A673 (cell line): ENCODE results near the gene TECR.

Experiments used
- EZH2 ChIP-seq: fragments of 200-600 bp; sonication (generic); IDR thresholded peaks from 2 replicates; pipeline ENCODE4 v1.6.1; 2017; ENCODE audit warnings: borderline replicate concordance, low read depth, mild to moderate bottlenecking, mixed read lengths, antibody characterized with exemption, low read length; ENCODE audit not compliant: poor library complexity, severe bottlenecking
- TF ChIP-seq, protein P1 (sequence below): fragments of 300-800, 200-600 bp; sonication (generic); conservative IDR thresholded peaks from 2 replicates; pipeline ENCODE4 v1.5.1; 2017; ENCODE audit warnings: low read depth, mild to moderate bottlenecking, antibody characterized with exemption, low read length, moderate library complexity, mixed read lengths

DNA sequence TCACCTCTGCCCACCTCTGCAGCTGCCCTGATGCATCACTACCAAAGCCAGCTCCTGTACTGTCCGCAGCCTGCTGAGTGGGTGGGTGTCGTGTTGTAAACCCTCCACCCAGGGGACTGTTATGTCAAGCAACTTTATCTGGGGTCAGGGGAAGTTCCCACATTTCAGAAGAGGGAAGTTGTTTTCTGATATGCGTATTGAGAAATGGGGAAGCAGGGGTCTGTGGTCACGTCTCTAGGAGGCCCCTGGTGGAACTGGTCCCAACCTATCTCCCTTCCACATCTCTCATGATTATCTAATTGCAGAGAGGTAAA lies 84.7 kb downstream of the TECR start:
- TF ChIP-seq, protein P1, sequence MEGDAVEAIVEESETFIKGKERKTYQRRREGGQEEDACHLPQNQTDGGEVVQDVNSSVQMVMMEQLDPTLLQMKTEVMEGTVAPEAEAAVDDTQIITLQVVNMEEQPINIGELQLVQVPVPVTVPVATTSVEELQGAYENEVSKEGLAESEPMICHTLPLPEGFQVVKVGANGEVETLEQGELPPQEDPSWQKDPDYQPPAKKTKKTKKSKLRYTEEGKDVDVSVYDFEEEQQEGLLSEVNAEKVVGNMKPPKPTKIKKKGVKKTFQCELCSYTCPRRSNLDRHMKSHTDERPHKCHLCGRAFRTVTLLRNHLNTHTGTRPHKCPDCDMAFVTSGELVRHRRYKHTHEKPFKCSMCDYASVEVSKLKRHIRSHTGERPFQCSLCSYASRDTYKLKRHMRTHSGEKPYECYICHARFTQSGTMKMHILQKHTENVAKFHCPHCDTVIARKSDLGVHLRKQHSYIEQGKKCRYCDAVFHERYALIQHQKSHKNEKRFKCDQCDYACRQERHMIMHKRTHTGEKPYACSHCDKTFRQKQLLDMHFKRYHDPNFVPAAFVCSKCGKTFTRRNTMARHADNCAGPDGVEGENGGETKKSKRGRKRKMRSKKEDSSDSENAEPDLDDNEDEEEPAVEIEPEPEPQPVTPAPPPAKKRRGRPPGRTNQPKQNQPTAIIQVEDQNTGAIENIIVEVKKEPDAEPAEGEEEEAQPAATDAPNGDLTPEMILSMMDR: no peak
- TF ChIP-seq EZH2: no peak
